Type B pancreatic cell (in vitro differentiated cells): ENCODE data around the gene PLIN4. TPM values are rescaled to one million over a fixed set of nuclear protein-coding genes. Genes with fewer than 3 reads are reported as not detected.
"Not testable (repeated sequence)": the region's sequence is repeated elsewhere in the genome, so short reads cannot be mapped to it uniquely, and the experiment has no call there.

Experiments used
- DNase-seq: peaks from one replicate; pipeline ENCODE4 v3.0.0; 2021; ENCODE audit warnings: mixed read lengths; ENCODE audit not compliant: unreplicated experiment; ENCODE audit errors: extremely low spot score
- H3K27ac Mint-ChIP-seq: 2 replicates; pipeline ENCODE4 v1.8.0; 2021; ENCODE audit warnings: mild to moderate bottlenecking, mixed read lengths
- H3K27me3 Mint-ChIP-seq: 2 replicates; pipeline ENCODE4 v1.8.0; 2021; ENCODE audit warnings: mixed read lengths
- H3K36me3 Mint-ChIP-seq: 2 replicates; pipeline ENCODE4 v1.8.0; 2021; ENCODE audit warnings: mixed read lengths
- H3K4me1 Mint-ChIP-seq: one replicate; pipeline ENCODE4 v1.8.0; 2021; ENCODE audit warnings: mixed read lengths; ENCODE audit not compliant: unreplicated experiment
- H3K4me3 Mint-ChIP-seq: 2 replicates; pipeline ENCODE4 v1.8.0; 2021; ENCODE audit warnings: mild to moderate bottlenecking, mixed read lengths
- H3K9me3 Mint-ChIP-seq: 2 replicates; pipeline ENCODE4 v1.8.0; 2021; ENCODE audit warnings: mixed read lengths
- total RNA-seq: library from RNA; stranded (reverse); gene quantifications from 2 replicates; pipeline ENCODE4 v1.2.1, GENCODE V29; 2021; ENCODE audit warnings: low replicate concordance
- TF ChIP-seq, protein P1 (sequence below): fragments of 200-600 bp; sonication (generic); conservative IDR thresholded peaks from 2 replicates; pipeline ENCODE4 v1.5.0; 2021; ENCODE audit warnings: antibody characterized with exemption, mild to moderate bottlenecking

The PLIN4 gene
- total RNA-seq, 1 donor from 2014 or later, result 0.48 TPM

GRCh38 chr19:4533334-4533733 is 15.0 kb upstream of the PLIN4 start:
- H3K27me3 Mint-ChIP-seq, result peaks cover 3% of the 10 kb centered on the region

GRCh38 chr19:4531562-4532165 is 13.4 kb upstream of the PLIN4 start:
- Mint-ChIP-seq H3K4me3 (no peak overlapping the region), H3K36me3 (no peaks in the 10 kb centered on the region), H3K27me3 (peaks cover 3% of the 10 kb centered on the region), H3K9me3 (no peaks in the 10 kb centered on the region), H3K4me1 (no peaks in the 10 kb centered on the region), H3K27ac (no peak overlapping the region)
- DNase-seq, result no peak
- TF ChIP-seq, protein P1, sequence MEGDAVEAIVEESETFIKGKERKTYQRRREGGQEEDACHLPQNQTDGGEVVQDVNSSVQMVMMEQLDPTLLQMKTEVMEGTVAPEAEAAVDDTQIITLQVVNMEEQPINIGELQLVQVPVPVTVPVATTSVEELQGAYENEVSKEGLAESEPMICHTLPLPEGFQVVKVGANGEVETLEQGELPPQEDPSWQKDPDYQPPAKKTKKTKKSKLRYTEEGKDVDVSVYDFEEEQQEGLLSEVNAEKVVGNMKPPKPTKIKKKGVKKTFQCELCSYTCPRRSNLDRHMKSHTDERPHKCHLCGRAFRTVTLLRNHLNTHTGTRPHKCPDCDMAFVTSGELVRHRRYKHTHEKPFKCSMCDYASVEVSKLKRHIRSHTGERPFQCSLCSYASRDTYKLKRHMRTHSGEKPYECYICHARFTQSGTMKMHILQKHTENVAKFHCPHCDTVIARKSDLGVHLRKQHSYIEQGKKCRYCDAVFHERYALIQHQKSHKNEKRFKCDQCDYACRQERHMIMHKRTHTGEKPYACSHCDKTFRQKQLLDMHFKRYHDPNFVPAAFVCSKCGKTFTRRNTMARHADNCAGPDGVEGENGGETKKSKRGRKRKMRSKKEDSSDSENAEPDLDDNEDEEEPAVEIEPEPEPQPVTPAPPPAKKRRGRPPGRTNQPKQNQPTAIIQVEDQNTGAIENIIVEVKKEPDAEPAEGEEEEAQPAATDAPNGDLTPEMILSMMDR, result no peak

More at GRCh38 chr19:4533334-4533733, 15.0 kb upstream of the PLIN4 start:
- peak overlapping the region; percentile 3 for H3K27ac Mint-ChIP-seq
- peak overlapping the region; percentile 5 for H3K4me3 Mint-ChIP-seq
- H3K36me3 Mint-ChIP-seq, result no peaks in the 10 kb centered on the region
- no peak for DNase-seq
- TF ChIP-seq, protein P1, result no peak
- no peaks in the 10 kb centered on the region for H3K9me3 Mint-ChIP-seq
- no peaks in the 10 kb centered on the region for H3K4me1 Mint-ChIP-seq

DNA sequence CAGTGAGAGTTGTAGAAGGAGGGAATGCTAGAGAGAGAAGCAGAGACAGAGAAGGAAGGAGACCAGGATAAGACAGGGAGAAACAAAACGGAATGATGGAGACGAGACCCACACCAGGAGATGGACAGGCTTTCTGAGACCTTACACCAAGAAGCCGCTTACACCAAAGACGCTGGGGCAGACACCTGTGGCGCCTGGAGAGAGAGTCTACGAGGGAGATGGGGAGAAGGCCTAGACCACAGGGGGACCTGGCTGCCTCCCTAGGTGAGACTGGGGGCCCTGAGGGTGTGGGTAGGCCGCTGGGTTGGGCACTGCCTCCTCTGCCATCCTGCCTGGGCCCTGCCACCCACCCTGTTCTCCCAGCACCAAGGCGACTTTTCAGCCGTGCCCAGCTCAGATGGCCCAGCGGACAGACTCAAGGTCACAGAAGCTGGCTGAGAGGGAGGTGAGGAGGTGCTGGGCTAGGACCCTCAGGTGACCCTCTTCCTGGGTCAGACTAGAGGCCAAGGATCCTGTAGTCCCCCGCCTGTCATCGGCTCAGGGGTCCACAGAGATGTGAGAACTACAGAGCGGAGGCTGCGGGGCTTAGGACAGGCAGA is 11.7 kb upstream of the PLIN4 start:
- Mint-ChIP-seq H3K27me3 (no peaks in the 10 kb centered on the region), H3K36me3 (no peaks in the 10 kb centered on the region), H3K4me1 (no peaks in the 10 kb centered on the region), H3K27ac (no peak overlapping the region), H3K9me3 (no peaks in the 10 kb centered on the region), H3K4me3 (no peak overlapping the region)
- no peak for DNase-seq
- TF ChIP-seq, protein P1, result no peak

GRCh38 chr19:4528843-4529242 is 10.6 kb upstream of the PLIN4 start:
- H3K27ac Mint-ChIP-seq, result no peak overlapping the region
- no peak for DNase-seq
- H3K9me3 Mint-ChIP-seq, result no peaks in the 10 kb centered on the region
- no peak overlapping the region for H3K4me3 Mint-ChIP-seq
- TF ChIP-seq, protein P1, result no peak
- H3K4me1 Mint-ChIP-seq, result no peaks in the 10 kb centered on the region
- H3K36me3 Mint-ChIP-seq, result no peaks in the 10 kb centered on the region
- no peaks in the 10 kb centered on the region for H3K27me3 Mint-ChIP-seq

DNA sequence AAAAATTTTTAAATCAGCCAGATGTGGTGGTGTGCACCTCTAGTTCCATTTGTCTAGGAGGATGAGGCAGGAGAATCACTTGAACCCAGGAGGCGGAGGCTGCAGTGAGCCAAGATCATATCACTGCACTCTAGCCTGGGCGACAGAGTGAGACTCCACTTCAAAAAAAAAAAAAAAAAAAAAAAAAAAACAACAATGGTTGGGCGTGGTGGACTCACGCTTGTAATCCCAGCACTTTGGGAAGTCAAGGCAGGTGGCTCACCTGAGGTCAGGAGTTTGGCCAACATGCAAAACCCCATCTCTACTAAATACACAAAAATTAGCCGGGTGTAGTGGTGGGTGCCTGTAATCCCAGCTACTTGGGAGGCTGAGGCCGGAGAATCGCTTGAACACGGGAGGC is 9.1 kb upstream of the PLIN4 start:
- not testable (repeated sequence) for H3K36me3 Mint-ChIP-seq, H3K27ac Mint-ChIP-seq, DNase-seq, H3K9me3 Mint-ChIP-seq, H3K27me3 Mint-ChIP-seq, H3K4me3 Mint-ChIP-seq, H3K4me1 Mint-ChIP-seq

- H3K4me3 Mint-ChIP-seq, result no peak overlapping the region
- no peak for DNase-seq
- no peaks in the 10 kb centered on the region for H3K27me3 Mint-ChIP-seq
- no peak overlapping the region for H3K27ac Mint-ChIP-seq
- TF ChIP-seq, protein P1, result no peak
- H3K36me3 Mint-ChIP-seq, result no peaks in the 10 kb centered on the region
- no peaks in the 10 kb centered on the region for H3K4me1 Mint-ChIP-seq
- no peaks in the 10 kb centered on the region for H3K9me3 Mint-ChIP-seq
Observed at GRCh38 chr19:4525563-4526002, 7.3 kb upstream of the PLIN4 start.
